ENCODE results near the gene STAG3.
"Not testable (repeated sequence)": the region's sequence is repeated elsewhere in the genome, so short reads cannot be mapped to it uniquely, and the experiment has no call there.

Gene STAG3

GRCh38 chr7:100177045-100178001 lies at the start of gene STAG3, which contains the start of gene GPC2:
Gene STAG3 (plus strand): TSS chr7:100177918. CDS start chr7:100180557, 2,639 bp downstream.
Gene GPC2 (minus strand): TSS chr7:100177381. CDS start chr7:100177199, 182 bp downstream.
- Mint-ChIP-seq H3K9me3 (no peaks in the 10 kb centered on the region), H3K27ac (peak within 1 kb of the TSS; percentile 60), H3K4me3 (peak within 1 kb of the TSS; percentile 68), H3K4me1 (ENCODE audit: low read depth) (peaks cover 26% of the 10 kb centered on the region), H3K27me3 (peaks cover 74% of the 10 kb centered on the region), H3K36me3 (ENCODE audit: low read depth) (no peaks in the 10 kb centered on the region)
- intact Hi-C loops (cut with micrococcal nuclease) = loop anchor here (1.0 kb wide), 1 partner anchor 29 kb away; the partner anchor contains the start of gene LAMTOR4

GRCh38 chr7:100128637-100128963 lies 49.1 kb upstream of the STAG3 start:
- no peak overlapping the region for H3K4me3 Mint-ChIP-seq
- H3K9me3 Mint-ChIP-seq = no peaks in the 10 kb centered on the region
- peaks cover 11% of the 10 kb centered on the region for H3K36me3 Mint-ChIP-seq (ENCODE audit: low read depth)
- peaks cover 45% of the 10 kb centered on the region for H3K4me1 Mint-ChIP-seq (ENCODE audit: low read depth)
- intact Hi-C loops (cut with micrococcal nuclease) = no loop called here
- peaks cover 19% of the 10 kb centered on the region for H3K27me3 Mint-ChIP-seq
- peak overlapping the region; percentile 99 for H3K27ac Mint-ChIP-seq

- intact Hi-C loops (cut with micrococcal nuclease); H3K4me3 Mint-ChIP-seq; H3K27ac Mint-ChIP-seq; H3K9me3 Mint-ChIP-seq: not testable (repeated sequence)
- Mint-ChIP-seq H3K27me3 (peaks cover 23% of the 10 kb centered on the region), H3K36me3 (ENCODE audit: low read depth) (peaks cover 11% of the 10 kb centered on the region), H3K4me1 (ENCODE audit: low read depth) (peaks cover 34% of the 10 kb centered on the region)
These were observed 47.5 kb upstream of the STAG3 start for GRCh38 chr7:100130220-100130607.

- Mint-ChIP-seq H3K9me3 (no peaks in the 10 kb centered on the region), H3K36me3 (ENCODE audit: low read depth) (peaks cover 11% of the 10 kb centered on the region), H3K4me1 (ENCODE audit: low read depth) (peaks cover 27% of the 10 kb centered on the region), H3K27me3 (peaks cover 28% of the 10 kb centered on the region), H3K27ac (no peak overlapping the region), H3K4me3 (no peak overlapping the region)
- intact Hi-C loops (cut with micrococcal nuclease) = no loop called here
These were observed 46.9 kb upstream of the STAG3 start for GRCh38 chr7:100130608-100131453.

GRCh38 chr7:100132126-100132525 lies 45.6 kb upstream of the STAG3 start:
- H3K36me3 Mint-ChIP-seq (ENCODE audit: low read depth) = peaks cover under 1% of the 10 kb centered on the region
- H3K9me3 Mint-ChIP-seq = no peaks in the 10 kb centered on the region
- H3K4me3 Mint-ChIP-seq = no peak overlapping the region
- intact Hi-C loops (cut with micrococcal nuclease) = loop anchor here (1.0 kb wide), 1 partner anchor 138 kb away; no protein-coding TSS in a partner anchor
- H3K4me1 Mint-ChIP-seq (ENCODE audit: low read depth) = peaks cover 22% of the 10 kb centered on the region
- no peak overlapping the region for H3K27ac Mint-ChIP-seq
- peaks cover 28% of the 10 kb centered on the region for H3K27me3 Mint-ChIP-seq

GRCh38 chr7:100132697-100133151 lies 45.0 kb upstream of the STAG3 start:
- no peaks in the 10 kb centered on the region for H3K36me3 Mint-ChIP-seq (ENCODE audit: low read depth)
- peaks cover 22% of the 10 kb centered on the region for H3K4me1 Mint-ChIP-seq (ENCODE audit: low read depth)
- no peaks in the 10 kb centered on the region for H3K9me3 Mint-ChIP-seq
- no peak overlapping the region for H3K4me3 Mint-ChIP-seq
- peaks cover 28% of the 10 kb centered on the region for H3K27me3 Mint-ChIP-seq
- intact Hi-C loops (cut with micrococcal nuclease) = loop anchor here (1.0 kb wide), 2 partner anchors 85 to 138 kb away; no protein-coding TSS in a partner anchor
- H3K27ac Mint-ChIP-seq = no peak overlapping the region

GRCh38 chr7:100137851-100138760 lies 39.6 kb upstream of the STAG3 start:
- Mint-ChIP-seq H3K9me3 (no peaks in the 10 kb centered on the region), H3K4me1 (ENCODE audit: low read depth) (peaks cover 25% of the 10 kb centered on the region), H3K27ac (no peak overlapping the region), H3K27me3 (peaks cover 8% of the 10 kb centered on the region), H3K36me3 (ENCODE audit: low read depth) (no peaks in the 10 kb centered on the region), H3K4me3 (no peak overlapping the region)
- intact Hi-C loops (cut with micrococcal nuclease) = no loop called here

- no peaks in the 10 kb centered on the region for H3K27me3 Mint-ChIP-seq
- peak overlapping the region; percentile 56 for H3K27ac Mint-ChIP-seq
- H3K4me1 Mint-ChIP-seq (ENCODE audit: low read depth) = peaks cover 25% of the 10 kb centered on the region
- H3K36me3 Mint-ChIP-seq (ENCODE audit: low read depth) = no peaks in the 10 kb centered on the region
- H3K9me3 Mint-ChIP-seq = no peaks in the 10 kb centered on the region
- intact Hi-C loops (cut with micrococcal nuclease) = no loop called here
- no peak overlapping the region for H3K4me3 Mint-ChIP-seq
These were observed 36.2 kb upstream of the STAG3 start for GRCh38 chr7:100141555-100141949.

- peaks cover 25% of the 10 kb centered on the region for H3K4me1 Mint-ChIP-seq (ENCODE audit: low read depth)
- intact Hi-C loops (cut with micrococcal nuclease) = no loop called here
These were observed 35.3 kb upstream of the STAG3 start for GRCh38 chr7:100142461-100142860.

GRCh38 chr7:100146350-100146749 lies 31.4 kb upstream of the STAG3 start:
- H3K9me3 Mint-ChIP-seq; intact Hi-C loops (cut with micrococcal nuclease); H3K27me3 Mint-ChIP-seq; H3K4me3 Mint-ChIP-seq; H3K27ac Mint-ChIP-seq: not testable (repeated sequence)
- peaks cover 32% of the 10 kb centered on the region for H3K4me1 Mint-ChIP-seq (ENCODE audit: low read depth)
- peaks cover 26% of the 10 kb centered on the region for H3K36me3 Mint-ChIP-seq (ENCODE audit: low read depth)

More at GRCh38 chr7:100142461-100142860, 35.3 kb upstream of the STAG3 start:
- H3K9me3 Mint-ChIP-seq = no peaks in the 10 kb centered on the region
- no peaks in the 10 kb centered on the region for H3K36me3 Mint-ChIP-seq (ENCODE audit: low read depth)
- H3K4me3 Mint-ChIP-seq = no peak overlapping the region
- no peak overlapping the region for H3K27ac Mint-ChIP-seq
- H3K27me3 Mint-ChIP-seq = no peaks in the 10 kb centered on the region

GRCh38 chr7:100147278-100147677 lies 30.4 kb upstream of the STAG3 start:
- intact Hi-C loops (cut with micrococcal nuclease) = no loop called here
- Mint-ChIP-seq H3K4me3 (no peak overlapping the region), H3K4me1 (ENCODE audit: low read depth) (peaks cover 36% of the 10 kb centered on the region), H3K27me3 (no peaks in the 10 kb centered on the region), H3K9me3 (no peaks in the 10 kb centered on the region), H3K27ac (no peak overlapping the region), H3K36me3 (ENCODE audit: low read depth) (peaks cover 35% of the 10 kb centered on the region)

- intact Hi-C loops (cut with micrococcal nuclease) = loop anchor here (1.0 kb wide), 2 partner anchors 10 to 29 kb away; partner anchors contain the start of genes GPC2, STAG3 and TRAPPC14
- H3K9me3 Mint-ChIP-seq = no peaks in the 10 kb centered on the region
- peak overlapping the region; percentile 98 for H3K27ac Mint-ChIP-seq
- H3K27me3 Mint-ChIP-seq = no peaks in the 10 kb centered on the region
- H3K4me3 Mint-ChIP-seq = peak overlapping the region; percentile 99
- H3K36me3 Mint-ChIP-seq (ENCODE audit: low read depth) = peaks cover 45% of the 10 kb centered on the region
- peaks cover 45% of the 10 kb centered on the region for H3K4me1 Mint-ChIP-seq (ENCODE audit: low read depth)
These were observed 29.5 kb upstream of the STAG3 start for GRCh38 chr7:100148225-100148558.
